ENCODE measurements around the gene CERK. TPM values are rescaled to one million over a fixed set of nuclear protein-coding genes. Genes with fewer than 3 reads are reported as not detected.

Gene CERK
- total and polyA plus RNA-seq, 2 of the 13 experiments (the other 11 are each of a cell fraction or from before 2014, with no cell fraction given) = 40.3 to 41.9 TPM

DNA sequence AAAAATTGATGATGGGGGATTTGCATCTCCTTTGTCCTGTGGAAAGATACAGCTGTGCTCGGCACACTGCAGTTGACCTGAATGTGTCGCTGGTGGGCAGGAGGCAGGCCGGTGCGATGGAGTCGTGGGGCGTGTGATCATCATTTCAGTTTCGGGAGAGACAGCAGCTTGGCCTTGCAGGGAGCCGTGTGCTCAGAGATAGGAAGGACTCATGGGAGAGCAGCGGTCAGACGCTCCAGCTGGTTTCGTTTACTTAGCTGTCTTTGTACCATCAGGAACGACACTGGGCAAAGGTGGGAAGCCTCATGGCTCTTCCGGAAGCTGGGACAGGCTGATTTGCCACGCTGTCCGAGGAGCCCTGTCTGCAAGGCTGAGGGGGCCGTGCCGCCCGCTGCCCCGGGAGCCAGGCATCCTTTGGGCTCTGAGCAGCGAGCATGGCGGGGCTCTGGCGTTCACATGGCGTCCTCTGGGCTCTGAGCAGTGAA, 85.2 kb downstream of the CERK start (continued):
- TF ChIP-seq, protein P1, sequence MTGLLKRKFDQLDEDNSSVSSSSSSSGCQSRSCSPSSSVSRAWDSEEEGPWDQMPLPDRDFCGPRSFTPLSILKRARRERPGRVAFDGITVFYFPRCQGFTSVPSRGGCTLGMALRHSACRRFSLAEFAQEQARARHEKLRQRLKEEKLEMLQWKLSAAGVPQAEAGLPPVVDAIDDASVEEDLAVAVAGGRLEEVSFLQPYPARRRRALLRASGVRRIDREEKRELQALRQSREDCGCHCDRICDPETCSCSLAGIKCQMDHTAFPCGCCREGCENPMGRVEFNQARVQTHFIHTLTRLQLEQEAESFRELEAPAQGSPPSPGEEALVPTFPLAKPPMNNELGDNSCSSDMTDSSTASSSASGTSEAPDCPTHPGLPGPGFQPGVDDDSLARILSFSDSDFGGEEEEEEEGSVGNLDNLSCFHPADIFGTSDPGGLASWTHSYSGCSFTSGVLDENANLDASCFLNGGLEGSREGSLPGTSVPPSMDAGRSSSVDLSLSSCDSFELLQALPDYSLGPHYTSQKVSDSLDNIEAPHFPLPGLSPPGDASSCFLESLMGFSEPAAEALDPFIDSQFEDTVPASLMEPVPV (CRISPR knock-in tag; IDR thresholded peaks at IDR 0.05) = 0 out of 2 replicates have a peak, but pooled peaks have one; percentile 53
- TF ChIP-seq, protein P2, sequence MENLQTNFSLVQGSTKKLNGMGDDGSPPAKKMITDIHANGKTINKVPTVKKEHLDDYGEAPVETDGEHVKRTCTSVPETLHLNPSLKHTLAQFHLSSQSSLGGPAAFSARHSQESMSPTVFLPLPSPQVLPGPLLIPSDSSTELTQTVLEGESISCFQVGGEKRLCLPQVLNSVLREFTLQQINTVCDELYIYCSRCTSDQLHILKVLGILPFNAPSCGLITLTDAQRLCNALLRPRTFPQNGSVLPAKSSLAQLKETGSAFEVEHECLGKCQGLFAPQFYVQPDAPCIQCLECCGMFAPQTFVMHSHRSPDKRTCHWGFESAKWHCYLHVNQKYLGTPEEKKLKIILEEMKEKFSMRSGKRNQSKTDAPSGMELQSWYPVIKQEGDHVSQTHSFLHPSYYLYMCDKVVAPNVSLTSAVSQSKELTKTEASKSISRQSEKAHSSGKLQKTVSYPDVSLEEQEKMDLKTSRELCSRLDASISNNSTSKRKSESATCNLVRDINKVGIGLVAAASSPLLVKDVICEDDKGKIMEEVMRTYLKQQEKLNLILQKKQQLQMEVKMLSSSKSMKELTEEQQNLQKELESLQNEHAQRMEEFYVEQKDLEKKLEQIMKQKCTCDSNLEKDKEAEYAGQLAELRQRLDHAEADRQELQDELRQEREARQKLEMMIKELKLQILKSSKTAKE (CRISPR knock-in tag; IDR thresholded peaks at IDR 0.05; ENCODE audit: borderline replicate concordance) = peak; percentile 27; the same call in 1 of the 2 replicates
- TF ChIP-seq MIER3 (CRISPR knock-in tag; IDR thresholded peaks at IDR 0.05; ENCODE audit: borderline replicate concordance) (no peak), NPAS2 (CRISPR knock-in tag; IDR thresholded peaks at IDR 0.05; ENCODE audit: borderline replicate concordance) (no peak), ZNF431 (CRISPR knock-in tag; IDR thresholded peaks at IDR 0.05; ENCODE audit: borderline replicate concordance, low read depth) (no peak), POLR2AphosphoS5 (IDR thresholded peaks at IDR 0.05; ENCODE audit: low read depth, low read length) (no peak), SPEN (CRISPR knock-in tag; IDR thresholded peaks at IDR 0.05; ENCODE audit: low read depth) (no peak), KDM5B (CRISPR knock-in tag; IDR thresholded peaks at IDR 0.05; ENCODE audit: borderline replicate concordance) (no peak; the same call in 1 of the 2 replicates), TAF1 (CRISPR knock-in tag; IDR thresholded peaks at IDR 0.05) (no peak), ZNF7 (CRISPR knock-in tag; IDR thresholded peaks at IDR 0.05) (no peak), ZNF891 (CRISPR knock-in tag; IDR thresholded peaks at IDR 0.05) (no peak), CBX5 (CRISPR knock-in tag; IDR thresholded peaks at IDR 0.05; ENCODE audit: borderline replicate concordance) (no peak), ZNF768 (CRISPR knock-in tag; IDR thresholded peaks at IDR 0.05) (no peak), GTF2F1 (IDR thresholded peaks at IDR 0.05; ENCODE audit: low read length) (no peak)
- TF ChIP-seq, protein P3, sequence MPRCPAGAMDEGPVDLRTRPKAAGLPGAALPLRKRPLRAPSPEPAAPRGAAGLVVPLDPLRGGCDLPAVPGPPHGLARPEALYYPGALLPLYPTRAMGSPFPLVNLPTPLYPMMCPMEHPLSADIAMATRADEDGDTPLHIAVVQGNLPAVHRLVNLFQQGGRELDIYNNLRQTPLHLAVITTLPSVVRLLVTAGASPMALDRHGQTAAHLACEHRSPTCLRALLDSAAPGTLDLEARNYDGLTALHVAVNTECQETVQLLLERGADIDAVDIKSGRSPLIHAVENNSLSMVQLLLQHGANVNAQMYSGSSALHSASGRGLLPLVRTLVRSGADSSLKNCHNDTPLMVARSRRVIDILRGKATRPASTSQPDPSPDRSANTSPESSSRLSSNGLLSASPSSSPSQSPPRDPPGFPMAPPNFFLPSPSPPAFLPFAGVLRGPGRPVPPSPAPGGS (CRISPR knock-in tag; IDR thresholded peaks at IDR 0.05) = 0 out of 2 replicates have a peak, but pooled peaks have one; percentile 45
- TF ChIP-seq, protein P4, sequence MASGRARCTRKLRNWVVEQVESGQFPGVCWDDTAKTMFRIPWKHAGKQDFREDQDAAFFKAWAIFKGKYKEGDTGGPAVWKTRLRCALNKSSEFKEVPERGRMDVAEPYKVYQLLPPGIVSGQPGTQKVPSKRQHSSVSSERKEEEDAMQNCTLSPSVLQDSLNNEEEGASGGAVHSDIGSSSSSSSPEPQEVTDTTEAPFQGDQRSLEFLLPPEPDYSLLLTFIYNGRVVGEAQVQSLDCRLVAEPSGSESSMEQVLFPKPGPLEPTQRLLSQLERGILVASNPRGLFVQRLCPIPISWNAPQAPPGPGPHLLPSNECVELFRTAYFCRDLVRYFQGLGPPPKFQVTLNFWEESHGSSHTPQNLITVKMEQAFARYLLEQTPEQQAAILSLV (CRISPR knock-in tag; IDR thresholded peaks at IDR 0.05; ENCODE audit: borderline replicate concordance) = no peak
- TF ChIP-seq, protein P5, sequence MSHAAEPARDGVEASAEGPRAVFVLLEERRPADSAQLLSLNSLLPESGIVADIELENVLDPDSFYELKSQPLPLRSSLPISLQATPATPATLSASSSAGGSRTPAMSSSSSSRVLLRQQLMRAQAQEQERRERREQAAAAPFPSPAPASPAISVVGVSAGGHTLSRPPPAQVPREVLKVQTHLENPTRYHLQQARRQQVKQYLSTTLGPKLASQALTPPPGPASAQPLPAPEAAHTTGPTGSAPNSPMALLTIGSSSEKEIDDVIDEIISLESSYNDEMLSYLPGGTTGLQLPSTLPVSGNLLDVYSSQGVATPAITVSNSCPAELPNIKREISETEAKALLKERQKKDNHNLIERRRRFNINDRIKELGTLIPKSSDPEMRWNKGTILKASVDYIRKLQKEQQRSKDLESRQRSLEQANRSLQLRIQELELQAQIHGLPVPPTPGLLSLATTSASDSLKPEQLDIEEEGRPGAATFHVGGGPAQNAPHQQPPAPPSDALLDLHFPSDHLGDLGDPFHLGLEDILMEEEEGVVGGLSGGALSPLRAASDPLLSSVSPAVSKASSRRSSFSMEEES (CRISPR knock-in tag; IDR thresholded peaks at IDR 0.05) = no peak
- TF ChIP-seq, protein P6, sequence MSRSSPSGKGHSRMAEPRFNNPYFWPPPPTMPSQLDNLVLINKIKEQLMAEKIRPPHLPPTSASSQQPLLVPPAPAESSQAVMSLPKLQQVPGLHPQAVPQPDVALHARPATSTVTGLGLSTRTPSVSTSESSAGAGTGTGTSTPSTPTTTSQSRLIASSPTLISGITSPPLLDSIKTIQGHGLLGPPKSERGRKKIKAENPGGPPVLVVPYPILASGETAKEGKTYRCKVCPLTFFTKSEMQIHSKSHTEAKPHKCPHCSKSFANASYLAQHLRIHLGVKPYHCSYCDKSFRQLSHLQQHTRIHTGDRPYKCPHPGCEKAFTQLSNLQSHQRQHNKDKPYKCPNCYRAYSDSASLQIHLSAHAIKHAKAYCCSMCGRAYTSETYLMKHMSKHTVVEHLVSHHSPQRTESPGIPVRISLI (CRISPR knock-in tag; IDR thresholded peaks at IDR 0.05; ENCODE audit: borderline replicate concordance) = no peak
- TF ChIP-seq, protein P7, sequence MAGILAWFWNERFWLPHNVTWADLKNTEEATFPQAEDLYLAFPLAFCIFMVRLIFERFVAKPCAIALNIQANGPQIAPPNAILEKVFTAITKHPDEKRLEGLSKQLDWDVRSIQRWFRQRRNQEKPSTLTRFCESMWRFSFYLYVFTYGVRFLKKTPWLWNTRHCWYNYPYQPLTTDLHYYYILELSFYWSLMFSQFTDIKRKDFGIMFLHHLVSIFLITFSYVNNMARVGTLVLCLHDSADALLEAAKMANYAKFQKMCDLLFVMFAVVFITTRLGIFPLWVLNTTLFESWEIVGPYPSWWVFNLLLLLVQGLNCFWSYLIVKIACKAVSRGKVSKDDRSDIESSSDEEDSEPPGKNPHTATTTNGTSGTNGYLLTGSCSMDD (CRISPR knock-in tag; IDR thresholded peaks at IDR 0.05) = no peak
- TF ChIP-seq, protein P8, sequence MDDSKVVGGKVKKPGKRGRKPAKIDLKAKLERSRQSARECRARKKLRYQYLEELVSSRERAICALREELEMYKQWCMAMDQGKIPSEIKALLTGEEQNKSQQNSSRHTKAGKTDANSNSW (CRISPR knock-in tag; IDR thresholded peaks at IDR 0.05; ENCODE audit: borderline replicate concordance) = no peak

All from HepG2 (cell line).